Activated CD8-positive, alpha-beta memory T cell treated with anti-CD3 and anti-CD28 coated beads for 36 hours (primary cell): ENCODE measurements around the gene CYCS. TPM values are rescaled to one million over a fixed set of nuclear protein-coding genes. Genes with fewer than 3 reads are reported as not detected.
"Not testable (repeated sequence)": the region's sequence is repeated elsewhere in the genome, so short reads cannot be mapped to it uniquely, and the experiment has no call there.

Experiments
- CTCF ChIA-PET: fragments of 350-600 bp; sonication (Branson Sonifier 250); formaldehyde crosslinking; loops from one replicate; lab custom pipeline; 2021; ENCODE audit warnings: antibody characterized with exemption; lab: Charles Lee
- POLR2A ChIA-PET: fragments of 350-600 bp; sonication (Branson Sonifier 250); formaldehyde crosslinking; loops from one replicate; lab custom pipeline; 2021; ENCODE audit warnings: antibody characterized with exemption; lab: Charles Lee
- total RNA-seq, 2 experiments: library from RNA; stranded (reverse); gene quantifications; one replicate each; pipeline ENCODE4 v1.2.3, GENCODE V29; 2021

The CYCS gene
- 100 to 1,000 TPM; 329 to 344 TPM for total RNA-seq

- CTCF ChIA-PET, result interaction anchor here (0.5 to 1.5 kb wide), 3 partner anchors 25 to 55 kb away, joined by 3 to 7 read pairs (median 3); a partner anchor contains a TSS
- POLR2A ChIA-PET, result interaction anchor here (0.5 to 2.4 kb wide), 12 partner anchors 8 to 1029 kb away, joined by 3 to 11 read pairs (median 4); partner anchors contain the start of gene OSBPL3
Observed at GRCh38 chr7:25125137-25125946, at the start of gene CYCS. TSS of gene CYCS (minus strand) at chr7:25125260. CDS start at chr7:25124119, 1,141 bp downstream.

DNA sequence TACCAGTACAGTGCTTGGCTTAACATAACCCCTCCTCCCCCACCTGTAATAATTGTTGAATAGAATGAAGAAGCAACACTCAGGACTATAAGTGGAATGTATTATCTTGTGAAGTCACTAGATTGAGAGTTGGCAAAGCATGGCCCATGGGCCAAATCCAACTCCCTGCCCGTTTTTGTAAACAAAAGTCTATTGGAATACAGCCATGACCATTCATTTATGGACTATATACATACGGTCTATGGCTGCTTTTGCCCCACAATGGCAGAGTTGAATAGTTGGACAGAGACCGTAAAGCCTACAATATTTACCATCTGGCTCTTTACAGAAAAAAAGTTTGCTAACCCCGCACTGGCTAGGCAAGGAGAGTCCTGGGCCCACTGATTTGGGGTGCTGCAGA is 48.1 kb upstream of the CYCS start:
- CTCF ChIA-PET, result no interaction called here
- POLR2A ChIA-PET, result no interaction called here

GRCh38 chr7:25171516-25171915 is 46.5 kb upstream of the CYCS start:
- POLR2A ChIA-PET, result no interaction called here
- CTCF ChIA-PET, result no interaction called here

- POLR2A ChIA-PET, result no interaction called here
- CTCF ChIA-PET, result no interaction called here
Observed at GRCh38 chr7:25171071-25171470, 46.0 kb upstream of the CYCS start.

DNA sequence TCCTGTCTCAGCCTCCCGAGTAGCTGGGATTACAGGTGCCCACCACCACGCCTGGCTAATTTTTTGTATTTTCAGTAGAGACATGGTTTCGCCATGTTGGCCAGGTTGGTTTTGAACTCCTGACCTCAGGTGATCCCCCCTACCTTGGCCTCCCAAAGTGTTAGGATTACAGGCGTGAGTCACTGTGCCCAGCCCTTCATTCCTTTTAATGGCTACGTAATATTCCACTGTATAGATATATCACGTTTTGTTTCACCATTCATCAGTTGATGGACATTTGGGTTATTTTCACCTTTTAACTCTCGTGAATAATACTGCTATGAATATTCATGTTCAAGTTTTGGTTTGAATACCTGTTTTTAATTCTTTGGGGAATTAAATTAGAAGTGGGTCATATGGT is 44.6 kb upstream of the CYCS start:
- POLR2A ChIA-PET, result no interaction called here
- CTCF ChIA-PET, result no interaction called here

DNA sequence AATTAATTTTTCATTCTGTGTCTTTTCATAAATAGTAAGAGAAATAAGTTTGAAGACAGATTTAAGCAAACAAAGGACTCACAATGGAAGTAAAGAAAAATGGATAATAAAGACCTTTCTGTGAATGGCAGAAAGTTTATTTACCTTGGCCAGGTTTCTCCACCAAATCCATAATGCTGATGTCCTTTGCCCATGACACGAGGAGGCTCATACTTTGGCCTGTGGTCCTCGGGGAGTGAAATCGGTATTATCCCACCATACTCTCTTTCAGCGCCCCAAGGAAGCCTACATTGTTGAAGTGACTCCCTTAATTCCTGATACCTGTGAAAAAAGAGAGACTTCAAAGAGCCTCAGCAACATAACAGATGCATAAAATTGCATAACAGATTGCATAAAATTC is 43.1 kb upstream of the CYCS start:
- POLR2A ChIA-PET, result no interaction called here

GRCh38 chr7:25167262-25167843 is 42.3 kb upstream of the CYCS start:
- ChIA-PET CTCF (no interaction called here), POLR2A (no interaction called here)

More for the DNA sequence above, 43.1 kb upstream of the CYCS start:
- CTCF ChIA-PET, result no interaction called here

DNA sequence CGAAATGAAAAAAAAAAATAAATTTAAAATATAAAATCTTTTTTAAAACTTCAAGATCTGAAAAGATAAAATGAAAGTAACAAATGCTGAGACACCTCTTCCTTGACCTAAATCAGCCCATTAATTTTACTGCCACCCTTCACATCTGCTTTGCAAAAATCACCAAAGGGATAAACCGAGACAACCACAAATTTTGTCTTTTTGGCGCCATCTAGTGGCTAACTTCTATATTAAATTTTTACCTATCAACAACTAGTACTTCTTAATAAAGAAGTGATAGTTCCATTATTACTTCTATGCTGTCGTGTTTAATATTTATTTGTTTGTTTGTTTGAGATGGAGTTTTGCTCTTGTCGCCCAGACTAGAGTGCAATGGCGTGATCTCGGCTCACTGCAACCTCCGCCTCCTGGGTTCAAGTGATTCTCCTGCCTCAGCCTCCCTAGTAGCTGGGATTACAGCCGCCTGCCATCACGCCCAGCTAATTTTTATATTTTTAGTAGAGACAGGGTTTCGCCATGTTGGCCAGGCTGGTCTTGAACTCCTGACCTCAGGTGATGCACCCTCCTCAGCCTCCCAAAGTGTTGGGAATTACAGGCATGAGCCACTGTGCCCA is 35.0 kb upstream of the CYCS start:
- CTCF ChIA-PET, POLR2A ChIA-PET: not testable (repeated sequence)

DNA sequence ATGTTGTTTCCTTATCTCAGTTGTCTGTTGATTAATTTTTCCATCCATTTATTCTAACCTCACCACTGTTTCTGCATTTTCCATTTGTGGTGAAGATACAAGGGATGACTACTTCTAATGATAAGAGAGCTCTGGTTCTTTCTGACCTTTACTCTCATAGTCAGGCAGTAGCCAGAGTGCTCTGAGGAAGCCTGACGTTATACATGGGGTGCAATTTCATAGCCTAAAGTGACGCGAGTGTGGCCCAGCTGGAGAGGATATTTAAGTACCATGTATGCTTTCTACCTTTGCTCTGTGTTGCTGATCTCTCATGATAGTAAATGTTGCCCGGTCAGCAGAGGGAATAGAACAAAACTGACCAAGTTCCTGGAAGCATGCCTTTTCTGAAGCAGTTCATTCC is 33.9 kb upstream of the CYCS start:
- POLR2A ChIA-PET, result no interaction called here
- CTCF ChIA-PET, result interaction anchor here (0.6 to 1.2 kb wide), 2 partner anchors 39 to 60 kb away, joined by 3 read pairs; no protein-coding TSS in a partner anchor

GRCh38 chr7:25151773-25152172 is 26.7 kb upstream of the CYCS start:
- ChIA-PET CTCF (no interaction called here), POLR2A (no interaction called here)

GRCh38 chr7:25149836-25150235 is 24.8 kb upstream of the CYCS start:
- ChIA-PET POLR2A (no interaction called here), CTCF (no interaction called here)

DNA sequence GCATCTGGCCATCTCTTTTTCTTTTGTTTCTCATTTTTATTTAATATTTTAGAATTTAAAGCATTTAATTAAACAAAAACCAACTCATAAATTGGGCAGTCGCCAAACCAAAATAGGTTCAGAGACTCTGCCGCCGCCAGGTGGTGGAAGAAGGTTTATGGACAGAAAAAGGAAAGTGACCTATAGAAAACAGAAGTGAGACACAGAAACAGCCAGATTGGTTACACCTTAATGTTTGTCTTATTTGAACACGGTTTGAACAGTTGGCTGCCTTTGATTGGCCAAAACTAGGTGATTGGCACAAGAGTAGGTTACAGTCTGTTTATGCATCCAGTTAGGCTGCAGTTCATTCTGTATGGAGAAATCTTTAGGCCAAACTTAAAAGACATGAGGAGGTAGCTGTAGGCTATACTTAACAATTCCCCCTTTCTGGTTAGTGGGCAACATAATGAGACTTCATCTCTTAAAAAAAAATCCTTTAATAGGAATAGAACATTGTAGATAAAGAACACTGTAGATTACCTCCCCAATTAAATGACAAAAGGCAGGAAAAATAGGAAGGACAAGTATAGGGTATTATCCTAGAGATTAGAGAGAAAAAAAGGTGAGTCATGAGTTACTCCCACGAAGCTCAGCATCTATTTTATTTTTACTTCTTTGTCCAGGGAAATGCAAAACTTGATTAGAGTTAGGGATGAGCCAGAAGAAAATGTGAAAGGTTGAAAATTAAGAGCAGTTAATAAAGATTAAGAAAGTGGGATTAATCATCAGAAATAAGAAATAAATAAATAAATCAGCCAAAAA is 23.9 kb upstream of the CYCS start:
- ChIA-PET CTCF (no interaction called here), POLR2A (no interaction called here)

- CTCF ChIA-PET, result interaction anchor here (1.4 kb wide), 1 partner anchor 13 kb away, joined by 4 read pairs; no protein-coding TSS in a partner anchor
- POLR2A ChIA-PET, result interaction anchor here (1.2 kb wide), 1 partner anchor 18 kb away, joined by 3 read pairs; no protein-coding TSS in a partner anchor
Observed at GRCh38 chr7:25143763-25144162, 18.7 kb upstream of the CYCS start.

DNA sequence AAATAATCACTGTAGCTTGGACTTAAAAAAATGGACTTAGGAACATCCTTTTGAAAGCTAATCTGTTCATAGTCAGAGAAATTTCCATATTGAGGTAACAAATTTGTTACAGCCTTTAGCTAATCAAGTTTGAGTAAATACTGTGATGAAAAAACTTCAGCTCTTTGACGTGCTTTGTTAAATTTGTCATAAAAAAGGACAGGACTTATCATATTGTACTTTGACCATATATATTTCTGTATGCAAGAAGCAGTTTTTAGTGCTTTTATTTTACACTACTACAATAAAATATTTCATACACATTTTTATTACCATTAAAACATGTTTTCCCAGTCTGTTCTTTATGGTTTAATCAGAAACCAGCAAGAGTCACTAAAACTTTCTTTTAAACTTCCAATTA is 14.5 kb upstream of the CYCS start:
- CTCF ChIA-PET, result interaction anchor here (0.6 kb wide), 1 partner anchor 1802 kb away, joined by 4 read pairs; no protein-coding TSS in a partner anchor
- POLR2A ChIA-PET, result no interaction called here

DNA sequence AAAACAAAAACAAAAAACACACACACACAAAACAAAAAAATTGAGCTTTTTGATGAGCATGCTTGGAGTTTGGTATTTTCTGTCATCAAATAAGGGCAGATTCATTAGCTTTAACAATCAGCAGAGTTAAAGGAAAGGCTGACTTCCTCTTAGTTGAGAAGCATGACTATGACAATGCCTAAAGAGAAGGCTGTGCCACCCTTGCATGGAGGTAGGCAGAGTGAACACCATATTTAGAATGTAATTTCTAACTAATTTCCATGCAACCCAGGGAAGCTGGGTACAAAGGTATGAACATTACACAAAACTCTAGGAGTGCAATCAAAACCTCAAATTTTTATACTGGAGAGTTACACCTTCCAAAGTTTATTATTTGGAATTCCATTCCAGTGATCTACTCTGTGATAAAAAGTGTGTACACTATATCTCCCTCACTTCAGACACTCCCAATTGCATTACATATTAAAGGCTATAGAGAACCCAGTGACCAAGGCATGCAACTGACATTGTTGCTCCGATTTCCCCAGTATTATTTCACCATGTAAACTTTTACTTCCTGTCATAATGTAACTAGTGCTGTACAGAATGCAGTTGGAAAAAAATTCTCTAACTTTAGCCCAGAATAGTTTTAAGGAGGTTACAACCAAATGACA is 9.4 kb upstream of the CYCS start:
- CTCF ChIA-PET, result no interaction called here
- POLR2A ChIA-PET, result interaction anchor here (0.7 kb wide), 1 partner anchor 48 kb away, joined by 7 read pairs; no protein-coding TSS in a partner anchor

- ChIA-PET POLR2A (no interaction called here), CTCF (no interaction called here)
Observed at GRCh38 chr7:25132430-25132829, 7.4 kb upstream of the CYCS start.

DNA sequence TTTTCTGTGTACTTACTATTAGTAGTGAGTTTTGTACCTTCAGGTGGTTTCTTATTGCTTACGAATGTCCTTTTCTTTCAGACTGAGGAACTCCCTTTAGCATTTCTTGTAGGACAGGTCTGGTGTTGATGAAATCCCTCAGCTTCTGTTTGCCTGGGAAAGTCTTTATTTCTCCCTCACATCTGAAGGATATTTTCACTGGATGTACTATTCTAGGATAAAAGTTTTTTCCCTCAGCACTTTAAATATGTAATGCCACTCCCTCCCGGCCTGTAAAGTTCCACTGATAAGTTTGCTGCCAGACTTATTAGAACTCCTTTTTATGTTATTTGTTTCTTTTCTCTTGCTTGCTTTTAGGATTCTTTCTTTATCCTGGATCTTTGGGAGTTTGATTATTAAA is 1.7 kb upstream of the CYCS start:
- POLR2A ChIA-PET, result interaction anchor here (0.6 to 2.4 kb wide), 2 partner anchors 30 to 53 kb away, joined by 5 to 11 read pairs; a partner anchor contains a TSS
- CTCF ChIA-PET, result no interaction called here

DNA sequence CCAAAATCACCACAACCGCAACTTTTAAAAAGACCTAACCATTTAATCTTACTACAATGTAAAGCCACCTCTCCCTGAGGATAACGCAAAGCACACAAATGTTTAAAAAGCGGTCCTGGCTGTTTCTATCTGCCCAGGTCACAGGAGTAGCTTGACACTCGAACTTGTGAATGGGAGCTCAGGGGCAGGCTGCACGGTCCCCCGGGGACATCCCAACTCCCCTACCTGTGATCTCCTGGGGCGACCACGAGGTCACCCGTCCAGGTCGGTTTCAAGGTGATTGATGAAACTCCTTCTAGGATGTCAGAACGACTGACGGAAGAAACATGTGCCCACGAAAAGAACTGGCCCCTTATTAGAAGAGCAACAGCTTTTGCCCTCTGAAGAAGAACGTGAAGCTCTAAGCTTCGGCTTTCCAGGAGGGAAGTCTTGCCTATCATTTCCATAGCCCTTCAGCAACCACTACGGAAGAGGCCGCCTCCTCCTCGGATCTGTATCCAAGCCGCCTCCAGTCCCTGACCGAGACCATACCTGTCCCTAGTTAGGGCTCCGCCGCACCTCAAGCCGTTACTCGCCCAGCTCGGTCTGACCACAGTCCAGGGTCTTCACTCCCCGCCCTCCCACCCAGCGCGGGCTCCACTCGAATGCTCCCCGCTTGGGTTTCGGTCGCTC is 459 bp downstream of the CYCS start:
- ChIA-PET POLR2A (interaction anchor here (0.5 to 2.4 kb wide), 4 partner anchors 55 to 1030 kb away, joined by 3 to 11 read pairs (median 4); partner anchors contain the start of gene OSBPL3), CTCF (interaction anchor here (0.5 to 1.6 kb wide), 4 partner anchors 26 to 55 kb away, joined by 3 to 7 read pairs (median 4); a partner anchor contains a TSS)
